ENCODE results near the gene ADAMTSL2. TPM values are rescaled to one million over a fixed set of nuclear protein-coding genes. Genes with fewer than 3 reads are reported as not detected.

ADAMTSL2 gene
- total and polyA plus RNA-seq, 9 donors: 2.3 to 5.5 (median 4.7) TPM

DNA sequence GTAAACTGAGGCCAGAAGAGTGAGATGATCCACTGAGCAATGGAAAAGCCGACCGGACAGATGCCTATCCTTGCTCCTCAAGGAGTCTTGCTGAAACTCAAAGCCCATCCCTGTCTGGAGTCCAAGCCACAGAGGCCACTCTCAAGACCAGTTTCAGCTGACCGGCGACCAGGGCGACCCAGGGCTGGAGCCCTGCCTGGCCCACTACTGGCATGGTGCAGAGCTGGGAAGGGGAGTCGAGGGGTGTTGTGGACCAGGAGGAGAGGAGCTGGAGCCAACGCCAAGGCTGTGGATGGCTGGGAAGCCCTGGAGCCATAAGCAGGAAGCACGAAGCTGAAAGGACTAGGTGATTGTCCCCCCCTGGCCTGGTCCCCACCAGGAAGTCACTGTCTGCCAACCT, 52.5 kb downstream of the ADAMTSL2 start:
- WGBS (ENCODE audit: insufficient coverage): 75% methylated on average over 3 of the region's 8 CpGs
- Histone ChIP-seq H3K9me3 (replicated peaks; ENCODE audit: control insufficient read depth, low read depth, low read length) (no peaks in the 10 kb centered on the region), H3K27me3 (ENCODE audit: control insufficient read depth, insufficient read depth, low read length) (peaks cover 51% of the 10 kb centered on the region), H3K27ac (ENCODE audit: low read length) (no peak overlapping the region), H3K4me1 (ENCODE audit: control insufficient read depth, insufficient read depth, low read length) (peaks cover 24% of the 10 kb centered on the region), H3K36me3 (ENCODE audit: control insufficient read depth, insufficient read depth, low read length) (no peaks in the 10 kb centered on the region), H3K4me3 (ENCODE audit: low read length) (no peak overlapping the region)
- DNase-seq: no peak

GRCh38 chr9:133587466-133587865, 53.0 kb downstream of the ADAMTSL2 start:
- H3K27ac ChIP-seq (ENCODE audit: low read length): no peak overlapping the region
- H3K27me3 ChIP-seq (ENCODE audit: control insufficient read depth, insufficient read depth, low read length): peaks cover 50% of the 10 kb centered on the region
- no peak overlapping the region for H3K4me3 ChIP-seq (ENCODE audit: low read length)
- 50% methylated on average over 1 of the region's 6 CpGs for WGBS (ENCODE audit: insufficient coverage)
- DNase-seq: no peak
- H3K9me3 ChIP-seq (replicated peaks; ENCODE audit: control insufficient read depth, low read depth, low read length): no peaks in the 10 kb centered on the region
- no peaks in the 10 kb centered on the region for H3K36me3 ChIP-seq (ENCODE audit: control insufficient read depth, insufficient read depth, low read length)
- peaks cover 24% of the 10 kb centered on the region for H3K4me1 ChIP-seq (ENCODE audit: control insufficient read depth, insufficient read depth, low read length)

GRCh38 chr9:133589454-133590227, 55.1 kb downstream of the ADAMTSL2 start:
- H3K9me3 ChIP-seq (replicated peaks; ENCODE audit: control insufficient read depth, low read depth, low read length): no peaks in the 10 kb centered on the region
- peaks cover 42% of the 10 kb centered on the region for H3K27me3 ChIP-seq (ENCODE audit: control insufficient read depth, insufficient read depth, low read length)
- no peak overlapping the region for H3K27ac ChIP-seq (ENCODE audit: low read length)
- no peak for DNase-seq
- 54% methylated on average over 11 of the region's 19 CpGs for WGBS (ENCODE audit: insufficient coverage)
- peaks cover 20% of the 10 kb centered on the region for H3K4me1 ChIP-seq (ENCODE audit: control insufficient read depth, insufficient read depth, low read length)
- no peak overlapping the region for H3K4me3 ChIP-seq (ENCODE audit: low read length)
- H3K36me3 ChIP-seq (ENCODE audit: control insufficient read depth, insufficient read depth, low read length): no peaks in the 10 kb centered on the region

- 45% methylated on average over 12 of the region's 20 CpGs for WGBS (ENCODE audit: insufficient coverage)
- H3K9me3 ChIP-seq (replicated peaks; ENCODE audit: control insufficient read depth, low read depth, low read length): no peaks in the 10 kb centered on the region
- peaks cover 13% of the 10 kb centered on the region for H3K4me1 ChIP-seq (ENCODE audit: control insufficient read depth, insufficient read depth, low read length)
- no peak overlapping the region for H3K27ac ChIP-seq (ENCODE audit: low read length)
- no peak overlapping the region for H3K4me3 ChIP-seq (ENCODE audit: low read length)
- H3K36me3 ChIP-seq (ENCODE audit: control insufficient read depth, insufficient read depth, low read length): no peaks in the 10 kb centered on the region
- DNase-seq: no peak
- peaks cover 37% of the 10 kb centered on the region for H3K27me3 ChIP-seq (ENCODE audit: control insufficient read depth, insufficient read depth, low read length)
Observed at GRCh38 chr9:133590231-133590855, 55.8 kb downstream of the ADAMTSL2 start.

GRCh38 chr9:133591116-133591910, 56.8 kb downstream of the ADAMTSL2 start:
- no peak overlapping the region for H3K27ac ChIP-seq (ENCODE audit: low read length)
- peaks cover 28% of the 10 kb centered on the region for H3K27me3 ChIP-seq (ENCODE audit: control insufficient read depth, insufficient read depth, low read length)
- H3K36me3 ChIP-seq (ENCODE audit: control insufficient read depth, insufficient read depth, low read length): no peaks in the 10 kb centered on the region
- no peak overlapping the region for H3K4me3 ChIP-seq (ENCODE audit: low read length)
- no peak for DNase-seq
- 87% methylated on average over 14 of the region's 17 CpGs for WGBS (ENCODE audit: insufficient coverage)
- peaks cover 3% of the 10 kb centered on the region for H3K4me1 ChIP-seq (ENCODE audit: control insufficient read depth, insufficient read depth, low read length)
- peaks cover under 1% of the 10 kb centered on the region for H3K9me3 ChIP-seq (replicated peaks; ENCODE audit: control insufficient read depth, low read depth, low read length)

GRCh38 chr9:133591985-133592384, 57.5 kb downstream of the ADAMTSL2 start:
- Histone ChIP-seq H3K4me3 (ENCODE audit: low read length) (no peak overlapping the region), H3K27ac (ENCODE audit: low read length) (no peak overlapping the region), H3K4me1 (ENCODE audit: control insufficient read depth, insufficient read depth, low read length) (no peaks in the 10 kb centered on the region), H3K9me3 (replicated peaks; ENCODE audit: control insufficient read depth, low read depth, low read length) (peaks cover 7% of the 10 kb centered on the region), H3K27me3 (ENCODE audit: control insufficient read depth, insufficient read depth, low read length) (peaks cover 25% of the 10 kb centered on the region), H3K36me3 (ENCODE audit: control insufficient read depth, insufficient read depth, low read length) (no peaks in the 10 kb centered on the region)
- WGBS (ENCODE audit: insufficient coverage): 54% methylated on average over 10 of the region's 10 CpGs
- DNase-seq: no peak

GRCh38 chr9:133592731-133593409, 58.4 kb downstream of the ADAMTSL2 start:
- no peaks in the 10 kb centered on the region for H3K36me3 ChIP-seq (ENCODE audit: control insufficient read depth, insufficient read depth, low read length)
- no peak overlapping the region for H3K4me3 ChIP-seq (ENCODE audit: low read length)
- 69% methylated on average over 16 of the region's 17 CpGs for WGBS (ENCODE audit: insufficient coverage)
- DNase-seq: no peak
- no peaks in the 10 kb centered on the region for H3K4me1 ChIP-seq (ENCODE audit: control insufficient read depth, insufficient read depth, low read length)
- H3K27ac ChIP-seq (ENCODE audit: low read length): no peak overlapping the region
- H3K27me3 ChIP-seq (ENCODE audit: control insufficient read depth, insufficient read depth, low read length): peaks cover 18% of the 10 kb centered on the region
- H3K9me3 ChIP-seq (replicated peaks; ENCODE audit: control insufficient read depth, low read depth, low read length): peaks cover 14% of the 10 kb centered on the region

- Histone ChIP-seq H3K9me3 (replicated peaks; ENCODE audit: control insufficient read depth, low read depth, low read length) (peaks cover 18% of the 10 kb centered on the region), H3K27ac (ENCODE audit: low read length) (no peak overlapping the region), H3K36me3 (ENCODE audit: control insufficient read depth, insufficient read depth, low read length) (no peaks in the 10 kb centered on the region), H3K4me3 (ENCODE audit: low read length) (no peak overlapping the region), H3K4me1 (ENCODE audit: control insufficient read depth, insufficient read depth, low read length) (no peaks in the 10 kb centered on the region), H3K27me3 (ENCODE audit: control insufficient read depth, insufficient read depth, low read length) (peaks cover 14% of the 10 kb centered on the region)
- 71% methylated on average over 14 of the region's 15 CpGs for WGBS (ENCODE audit: insufficient coverage)
- DNase-seq: no peak
Observed at GRCh38 chr9:133593587-133594253, 59.2 kb downstream of the ADAMTSL2 start.

GRCh38 chr9:133594310-133594709, 59.8 kb downstream of the ADAMTSL2 start:
- no peak overlapping the region for H3K27ac ChIP-seq (ENCODE audit: low read length)
- no peak for DNase-seq
- H3K9me3 ChIP-seq (replicated peaks; ENCODE audit: control insufficient read depth, low read depth, low read length): peaks cover 18% of the 10 kb centered on the region
- WGBS (ENCODE audit: insufficient coverage): 73% methylated on average over 2 of the region's 2 CpGs
- no peak overlapping the region for H3K4me3 ChIP-seq (ENCODE audit: low read length)
- H3K36me3 ChIP-seq (ENCODE audit: control insufficient read depth, insufficient read depth, low read length): no peaks in the 10 kb centered on the region
- no peaks in the 10 kb centered on the region for H3K4me1 ChIP-seq (ENCODE audit: control insufficient read depth, insufficient read depth, low read length)
- H3K27me3 ChIP-seq (ENCODE audit: control insufficient read depth, insufficient read depth, low read length): peaks cover 14% of the 10 kb centered on the region

Measured in muscle of leg (tissue), 11 donors.